Measurements from ENCODE around the gene OR6S1.
A peak's percentile ranks its signal among the peaks of the same experiment; 100 is the strongest.
"Not testable (repeated sequence)": the region's sequence is repeated elsewhere in the genome, so short reads cannot be mapped to it uniquely, and the experiment has no call there.

The OR6S1 gene

DNA sequence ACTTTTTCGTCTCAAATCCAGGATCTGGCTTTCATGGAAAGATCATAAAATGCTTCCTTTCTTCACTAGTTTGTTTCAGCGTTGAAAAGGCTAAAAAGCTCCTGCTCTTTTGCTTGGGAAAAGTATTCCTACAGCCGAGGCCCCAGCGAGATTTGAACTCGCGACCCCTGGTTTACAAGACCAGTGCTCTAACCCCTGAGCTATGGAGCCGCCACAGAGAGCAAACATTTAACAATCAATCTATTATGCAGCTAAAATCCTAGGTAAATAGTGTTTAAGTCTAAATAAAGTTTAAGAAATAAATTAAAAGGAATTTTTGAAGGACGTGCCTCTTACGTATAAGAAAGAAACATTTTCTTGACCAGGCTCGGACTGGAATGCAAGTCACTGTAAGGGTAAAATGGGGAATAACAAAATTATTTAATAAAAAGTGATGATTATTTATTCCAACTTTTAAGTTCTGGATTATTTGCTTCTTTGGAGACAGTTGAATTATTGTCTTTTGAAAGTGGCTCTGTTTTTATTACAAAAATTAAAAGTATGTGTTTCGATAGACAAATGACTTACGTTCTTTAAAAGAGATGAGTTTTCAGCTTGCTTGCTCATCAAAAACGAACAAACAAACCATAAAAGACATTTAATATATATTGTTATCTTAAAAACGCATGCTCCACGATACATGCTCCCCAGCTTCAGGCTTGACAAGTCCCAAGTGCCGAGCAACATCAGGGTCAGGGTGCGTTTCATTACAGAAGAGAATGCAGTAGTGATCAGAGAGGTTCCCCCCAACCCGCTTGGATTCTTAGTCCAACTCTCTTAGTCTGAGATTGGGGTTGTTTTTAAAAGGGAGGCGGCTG lies 10.2 kb downstream of the OR6S1 start:
- peak; percentile 61 for DNase-seq (ENCODE audit: low spot score)

DNA sequence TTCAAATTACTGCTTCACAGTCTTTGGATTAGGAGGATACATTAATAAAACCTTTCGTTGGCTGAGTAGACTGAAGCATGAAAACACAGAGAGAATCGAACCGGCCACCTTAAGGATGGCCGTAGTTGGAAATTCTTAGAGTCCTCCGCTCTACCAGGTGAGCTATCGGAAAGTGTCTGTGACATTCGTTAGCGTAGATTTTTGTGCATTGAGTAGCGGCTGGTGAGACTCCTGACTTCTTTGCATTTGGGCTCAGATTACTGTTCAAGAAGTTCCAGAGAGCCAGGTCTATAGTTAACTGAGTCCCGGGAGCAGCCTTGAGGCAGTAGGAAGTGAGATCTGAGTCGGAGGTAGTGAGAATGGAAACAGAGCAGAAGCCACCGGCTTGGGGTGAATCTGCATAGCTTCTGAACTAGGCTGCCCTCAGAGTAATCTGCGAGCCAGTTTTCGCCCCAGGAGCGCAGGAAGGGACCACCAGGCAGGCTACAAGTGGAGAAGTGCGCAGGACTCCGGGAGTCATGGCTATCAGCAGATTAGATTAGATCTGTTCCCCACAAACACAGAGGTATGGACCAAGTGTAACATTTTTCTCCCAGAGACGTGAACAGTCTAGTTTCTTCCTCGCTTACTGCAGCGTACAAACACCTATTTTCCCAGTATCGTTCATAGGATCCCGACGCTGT lies 11.0 kb downstream of the OR6S1 start:
- peak; percentile 30 for DNase-seq (ENCODE audit: low spot score)

DNA sequence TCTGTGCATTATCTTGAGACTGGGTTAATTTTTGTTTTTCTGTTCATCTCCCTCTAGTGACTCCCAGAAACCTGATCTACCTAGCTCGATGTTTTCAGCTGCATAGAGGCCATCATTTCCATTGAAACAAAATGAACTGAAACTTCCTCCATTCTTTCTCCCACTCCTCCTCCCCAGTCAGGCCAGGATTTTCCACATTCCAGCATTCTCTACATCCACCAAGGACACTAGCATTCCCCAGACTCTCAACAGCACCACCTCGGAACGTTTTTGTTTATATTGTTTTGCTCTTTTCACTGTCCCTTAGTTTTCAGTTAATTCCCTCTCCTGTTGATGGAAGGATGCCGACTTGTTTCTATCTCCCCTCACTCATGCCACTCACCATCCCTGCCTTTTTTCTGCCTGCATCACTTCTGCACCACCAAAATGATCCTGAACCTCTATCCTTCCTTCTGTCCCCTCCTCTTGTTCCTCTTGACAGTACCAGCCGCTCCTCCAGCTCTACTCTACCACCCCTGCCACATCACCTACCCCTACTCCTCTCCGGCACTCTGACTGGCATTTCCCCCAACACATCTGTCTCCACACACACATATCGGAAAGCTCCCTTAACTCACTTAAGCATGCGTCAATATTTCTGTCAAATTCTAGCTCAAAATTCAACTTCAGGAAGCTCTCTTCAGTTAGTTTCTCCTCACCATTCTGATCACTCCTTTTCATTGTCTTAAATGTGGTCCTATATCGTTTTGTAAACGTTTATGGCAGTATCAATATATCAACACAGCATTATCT lies 13.2 kb downstream of the OR6S1 start:
- DNase-seq (ENCODE audit: low spot score) = no peak

DNA sequence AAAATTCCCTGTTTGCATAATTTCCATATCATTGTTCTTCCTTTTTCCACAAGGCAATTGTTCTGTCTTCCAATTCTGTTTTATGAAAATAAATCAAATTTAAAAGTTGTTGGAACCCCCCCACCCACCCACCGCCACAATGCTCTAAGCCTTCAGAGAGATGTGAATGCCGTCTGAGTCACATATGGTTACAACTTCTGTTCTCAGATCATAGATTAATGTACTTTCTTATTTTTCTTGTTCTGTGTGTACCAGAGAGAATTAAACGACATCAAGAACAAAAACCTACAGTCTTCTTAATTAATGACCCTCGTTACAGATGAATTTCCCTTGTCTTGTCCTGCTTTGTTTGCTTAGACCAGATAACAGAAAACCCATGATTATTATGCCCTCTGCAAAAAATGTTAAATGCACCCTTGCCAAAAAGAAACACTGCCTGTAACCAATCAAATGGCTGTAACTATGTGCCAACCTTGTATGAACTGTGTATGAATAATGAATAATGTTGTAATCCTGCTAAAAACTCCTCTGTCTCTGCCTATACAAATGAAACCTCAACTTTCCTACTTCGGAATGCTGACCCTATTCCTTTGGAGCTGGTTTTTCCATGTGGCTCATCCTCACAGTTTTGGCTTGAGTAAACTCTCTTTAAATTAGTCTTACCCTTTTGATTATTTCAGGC lies 14.0 kb downstream of the OR6S1 start:
- DNase-seq (ENCODE audit: low spot score) = no peak

DNA sequence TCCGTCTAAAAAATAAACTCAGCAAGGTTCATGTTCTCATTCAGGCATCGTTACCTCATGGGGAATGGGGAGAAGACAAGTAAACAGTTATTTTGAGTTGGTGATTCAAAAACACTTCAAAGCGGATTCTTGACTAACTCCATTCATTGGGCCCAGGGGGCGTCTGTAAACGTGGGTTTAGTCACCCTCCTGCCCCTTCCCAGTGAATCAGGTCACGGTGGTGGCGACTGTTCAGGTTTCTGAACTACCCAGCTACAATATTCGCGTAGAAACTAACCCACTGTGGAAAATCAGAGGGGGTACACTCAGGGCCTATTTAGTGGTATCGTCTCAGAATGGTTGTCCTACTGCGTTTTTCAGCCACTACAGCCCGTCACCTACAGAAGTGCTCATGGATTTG lies 15.2 kb downstream of the OR6S1 start:
- DNase-seq (ENCODE audit: low spot score) = no peak

DNA sequence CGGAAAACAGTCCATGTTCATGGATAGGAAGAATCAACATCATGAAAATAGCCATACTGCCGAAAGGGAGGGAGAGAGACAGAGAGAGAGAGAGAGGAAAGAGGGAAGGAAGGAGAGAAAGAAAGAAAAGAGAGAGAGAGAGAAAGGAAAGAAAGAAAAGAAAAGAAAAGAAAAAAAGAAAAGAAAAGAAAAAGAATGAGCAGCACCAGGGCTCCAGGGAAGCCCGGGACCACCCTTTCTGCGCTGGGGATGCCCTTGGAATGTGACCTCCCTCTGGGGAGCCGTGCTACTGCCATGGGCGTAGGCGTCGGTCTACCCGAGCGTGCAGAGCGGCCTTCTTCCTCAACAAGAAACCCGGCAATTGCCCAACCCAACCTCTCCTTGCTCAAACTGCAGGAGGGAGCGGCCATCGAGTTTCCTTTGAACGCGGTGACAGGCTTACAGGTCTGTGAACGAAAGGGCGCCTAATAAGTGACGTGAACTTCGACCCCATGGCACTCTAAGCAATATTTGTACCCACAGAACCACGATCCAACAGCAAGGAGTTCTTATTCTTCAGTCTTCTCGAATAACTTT lies 16.9 kb downstream of the OR6S1 start:
- peak; percentile 43 for DNase-seq (ENCODE audit: low spot score)

DNA sequence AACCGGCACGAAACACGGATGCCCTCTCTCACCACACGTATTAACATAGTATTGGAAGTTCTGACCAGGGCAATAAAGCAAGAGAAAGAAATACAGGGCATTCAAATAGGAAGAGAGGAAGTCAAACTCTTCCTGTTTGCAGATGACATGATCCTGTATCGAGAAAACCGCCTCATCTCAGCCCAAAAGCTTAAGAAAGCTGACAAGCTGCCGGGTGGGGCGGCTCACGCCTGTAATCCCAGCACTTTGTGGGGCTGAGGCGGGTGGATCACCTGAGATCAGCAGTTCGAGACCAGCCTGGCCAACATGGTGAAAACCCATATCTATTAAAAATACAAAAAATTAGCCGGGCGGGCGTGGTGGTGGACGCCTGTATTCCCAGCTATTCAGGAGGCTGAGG lies 17.7 kb downstream of the OR6S1 start:
- no peak for DNase-seq (ENCODE audit: low spot score)

DNA sequence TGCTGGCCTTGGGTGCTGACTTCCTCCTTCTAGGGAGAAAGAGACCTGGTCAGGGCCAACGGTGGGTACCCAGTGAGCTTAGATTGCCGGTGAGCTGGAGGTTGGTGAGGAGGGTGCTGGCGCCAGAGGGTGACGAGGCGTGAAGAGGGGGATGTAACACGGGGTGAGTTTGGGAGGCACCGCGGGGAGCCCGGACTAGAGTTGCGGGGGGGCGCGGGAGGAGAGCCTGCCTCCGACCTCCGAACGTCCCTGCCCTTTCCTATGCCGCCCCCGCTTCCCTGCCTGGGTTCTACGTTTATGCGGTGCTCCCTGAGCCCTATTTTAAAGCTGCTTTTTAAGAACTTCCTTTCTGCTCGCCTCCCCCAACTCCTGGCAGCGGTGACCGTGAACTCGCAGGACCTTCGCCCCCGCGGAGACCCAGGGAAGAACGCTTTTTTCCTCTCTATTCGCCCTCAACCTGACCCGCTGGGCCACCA lies 18.6 kb downstream of the OR6S1 start:
- no peak for DNase-seq (ENCODE audit: low spot score)

DNA sequence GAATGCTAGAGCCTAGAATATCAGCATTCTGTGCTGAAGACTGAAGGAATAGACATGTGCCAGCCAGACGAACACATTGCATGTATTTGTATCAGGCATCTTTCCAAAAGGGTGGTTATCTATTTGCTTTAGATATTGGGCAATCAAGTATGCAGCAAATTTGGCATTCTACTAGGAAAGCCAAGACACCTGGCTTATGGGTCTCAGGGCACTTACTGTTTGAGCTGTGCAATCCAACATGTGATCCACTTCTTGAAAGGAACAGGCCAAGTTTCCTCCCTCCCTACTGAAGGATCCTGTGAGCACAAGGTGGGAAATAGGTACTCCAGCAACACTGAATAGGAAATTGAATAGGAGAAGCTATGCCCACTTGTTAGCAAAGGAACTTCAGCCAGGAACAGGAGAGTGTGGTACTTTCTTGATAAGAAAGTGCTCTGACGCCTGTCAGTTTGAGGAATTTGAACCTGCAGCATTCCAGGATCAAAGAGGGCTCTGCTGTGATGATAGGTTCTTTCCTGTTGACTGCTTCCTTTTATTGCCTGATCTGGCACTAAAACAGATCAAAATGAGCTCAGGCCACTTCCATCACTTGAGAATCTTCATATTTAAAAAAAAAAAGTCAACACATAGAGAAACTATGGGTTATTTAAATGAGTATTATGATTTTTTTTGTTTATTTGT lies 20.6 kb downstream of the OR6S1 start:
- DNase-seq (ENCODE audit: low spot score) = no peak

DNA sequence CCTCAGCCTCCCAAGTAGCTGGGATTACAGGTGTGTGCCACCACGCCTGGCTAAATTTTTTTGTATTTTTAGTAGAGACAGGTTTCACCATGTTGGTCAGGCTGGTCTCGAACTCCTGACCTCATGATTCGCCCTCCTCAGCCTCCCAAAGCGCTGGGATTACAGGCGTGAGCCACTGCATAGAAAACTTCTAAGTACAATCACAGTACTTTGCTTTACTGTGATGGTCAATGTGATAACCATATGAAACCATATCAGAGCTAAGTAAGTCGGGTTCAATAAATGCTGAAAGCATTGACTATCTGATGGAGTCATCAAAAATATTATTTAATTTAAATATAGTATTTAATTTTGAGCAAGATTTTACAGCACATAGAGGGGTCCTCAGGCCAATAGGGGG lies 21.8 kb downstream of the OR6S1 start:
- DNase-seq (ENCODE audit: low spot score) = not testable (repeated sequence)

DNA sequence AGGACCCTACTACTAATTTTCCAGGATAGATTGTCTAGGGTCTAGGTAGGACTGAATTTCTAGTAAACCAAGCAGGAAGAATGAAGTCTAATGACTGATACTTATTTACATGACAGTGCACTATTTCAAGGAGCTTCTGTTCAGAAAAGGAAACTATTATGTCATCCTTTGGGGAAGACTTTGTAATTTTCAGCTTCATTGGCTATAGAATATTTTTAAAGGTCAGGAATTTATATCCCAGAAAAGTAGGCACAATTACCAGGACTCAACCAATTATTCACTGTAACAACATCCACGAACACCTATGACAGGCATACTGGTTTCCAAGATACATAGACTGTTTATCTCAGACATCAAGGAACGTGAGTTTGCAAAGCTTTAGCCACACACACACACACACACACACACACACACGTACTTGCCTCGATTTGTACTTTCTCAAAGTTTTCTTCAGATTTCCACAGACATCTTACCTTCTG lies 23.2 kb downstream of the OR6S1 start:
- DNase-seq (ENCODE audit: low spot score) = no peak

DNA sequence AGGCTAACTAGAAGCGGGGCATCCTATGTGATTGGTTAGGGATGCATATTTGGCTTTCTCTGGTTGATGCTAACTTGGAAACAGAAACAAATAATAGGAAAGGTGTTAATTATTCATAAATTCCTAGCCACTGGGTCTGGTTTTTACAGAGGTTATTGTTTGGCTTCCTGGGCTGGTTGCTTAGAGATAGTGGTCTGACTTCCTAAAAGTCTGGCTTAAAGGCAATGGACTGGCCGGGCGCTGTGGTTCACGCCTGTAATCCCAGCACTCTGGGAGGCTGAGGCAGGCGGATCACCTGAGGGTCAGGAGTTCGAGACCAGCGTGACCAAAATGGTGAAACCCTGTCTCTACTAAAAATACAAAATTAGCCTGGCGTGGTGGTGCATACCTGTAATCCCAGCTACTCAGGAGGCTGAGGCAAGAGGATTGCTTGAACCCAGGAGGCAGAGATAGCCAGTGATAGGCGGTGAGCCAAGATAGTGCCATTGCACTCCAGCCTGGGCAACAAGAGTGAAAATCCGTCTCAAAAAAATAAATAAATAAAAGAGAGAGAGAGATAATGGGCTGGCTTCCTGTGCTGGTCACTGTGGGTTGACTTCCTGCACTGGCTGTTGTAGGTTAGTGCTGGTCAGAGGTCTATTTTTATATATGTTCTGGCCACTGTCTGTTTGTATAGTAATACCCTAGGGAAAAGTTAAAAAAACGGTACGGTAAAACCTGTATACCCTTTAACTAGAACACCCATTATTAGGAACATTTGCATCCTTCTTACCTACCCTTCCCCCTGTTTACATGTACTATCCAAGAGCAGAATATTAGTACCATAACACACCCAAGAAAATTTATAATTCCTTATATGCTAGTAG lies 24.1 kb downstream of the OR6S1 start:
- DNase-seq (ENCODE audit: low spot score) = no peak

DNA sequence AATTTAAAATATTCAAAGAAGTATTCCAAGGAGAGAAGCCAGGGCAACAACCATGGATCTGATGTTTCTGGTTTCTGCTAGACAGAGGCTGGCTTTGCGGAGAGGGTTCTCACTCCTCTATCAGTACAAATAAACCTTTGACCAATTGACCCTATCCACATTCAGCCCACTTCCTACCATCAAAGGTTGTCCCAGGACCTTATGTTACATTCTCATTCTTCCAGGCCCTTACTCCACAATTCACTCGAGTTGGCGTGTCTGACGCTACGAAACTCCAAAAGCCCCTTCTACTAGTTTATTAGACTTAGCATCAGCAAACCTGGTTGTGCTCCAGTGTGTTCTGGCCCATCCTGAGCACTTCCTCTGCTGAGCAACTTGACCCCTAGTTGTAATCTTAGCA lies 25.5 kb downstream of the OR6S1 start:
- no peak for DNase-seq (ENCODE audit: low spot score)

DNA sequence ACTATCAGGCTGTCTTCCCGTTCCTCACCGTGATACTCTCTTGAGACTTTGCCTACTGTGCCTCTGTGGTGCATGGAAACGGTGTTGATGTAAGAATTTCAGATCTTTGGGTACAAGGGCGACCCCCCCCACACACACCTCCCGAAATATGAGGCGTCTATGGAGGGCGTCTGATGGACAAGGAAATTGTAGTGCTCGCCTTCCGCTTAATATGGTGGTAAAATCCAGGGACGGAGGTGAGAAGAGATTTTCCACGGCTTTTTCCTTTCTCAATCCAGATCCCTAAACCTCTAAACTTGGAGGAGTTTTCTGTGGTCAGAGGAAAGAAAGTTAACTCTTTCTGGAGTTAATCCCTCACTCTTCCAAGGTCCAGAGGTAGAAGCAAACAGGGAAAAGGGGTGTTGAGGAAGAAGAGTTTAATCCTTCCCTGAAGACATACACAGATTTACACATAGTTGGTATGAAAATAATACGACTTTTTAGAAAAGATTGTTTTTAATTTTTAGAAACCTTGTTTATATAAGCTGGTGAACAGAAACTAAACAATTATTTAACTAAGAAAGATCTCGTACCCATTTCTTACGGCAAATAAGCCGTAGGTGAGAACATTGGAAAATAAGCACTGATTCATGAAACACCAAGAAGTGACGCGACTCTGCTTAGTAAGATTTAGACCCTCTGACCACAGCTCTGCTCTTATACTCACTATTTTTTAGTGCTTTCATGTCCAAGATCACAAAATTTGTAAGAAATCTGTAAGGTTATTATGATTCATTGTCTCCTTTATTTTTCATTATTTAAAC lies 27.3 kb downstream of the OR6S1 start:
- DNase-seq (ENCODE audit: low spot score) = peak; percentile 13

DNA sequence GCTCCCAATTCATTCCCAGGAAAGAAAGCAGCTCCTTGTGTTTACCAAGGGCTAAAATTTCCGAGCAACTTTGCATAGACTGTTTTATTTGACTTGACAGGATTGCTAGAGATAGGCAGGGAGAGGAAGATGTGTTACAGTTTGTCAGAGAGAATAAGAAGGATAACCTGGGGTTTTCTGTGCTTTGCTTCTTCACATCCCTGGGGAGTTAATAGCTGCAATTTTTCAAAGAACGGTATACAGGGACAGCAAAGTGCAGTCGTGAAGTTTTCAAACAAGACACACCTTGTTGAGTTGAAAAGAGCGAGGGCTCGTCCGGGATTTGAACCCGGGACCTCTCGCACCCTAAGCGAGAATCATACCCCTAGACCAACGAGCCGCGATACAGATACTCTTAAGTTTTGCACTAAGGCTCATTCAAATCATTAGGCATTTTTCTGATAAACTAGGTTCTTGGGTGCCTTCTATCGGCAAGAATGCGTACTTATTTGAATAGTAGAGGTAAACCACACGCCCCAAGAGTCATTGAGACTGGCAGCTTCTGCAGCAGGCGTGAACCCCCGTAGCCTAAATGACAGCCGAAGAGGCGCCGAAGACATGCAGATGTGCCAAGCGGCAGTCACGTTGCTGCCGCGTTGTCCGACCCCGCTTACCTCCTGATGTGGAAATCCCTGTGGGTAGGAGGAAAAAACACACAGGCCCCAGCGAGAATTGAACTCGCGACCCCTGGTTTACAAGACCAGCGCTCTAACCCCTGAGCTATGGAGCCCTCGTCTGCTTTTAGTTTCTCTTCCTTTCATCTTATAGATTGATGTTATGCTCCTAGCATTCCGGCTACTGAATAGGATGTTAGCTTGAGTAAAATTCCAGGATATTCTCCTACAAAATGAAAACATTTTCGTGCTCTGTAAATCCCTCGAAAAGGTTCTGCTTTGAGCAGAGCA lies 28.1 kb downstream of the OR6S1 start:
- DNase-seq (ENCODE audit: low spot score) = peak; percentile 90

DNA sequence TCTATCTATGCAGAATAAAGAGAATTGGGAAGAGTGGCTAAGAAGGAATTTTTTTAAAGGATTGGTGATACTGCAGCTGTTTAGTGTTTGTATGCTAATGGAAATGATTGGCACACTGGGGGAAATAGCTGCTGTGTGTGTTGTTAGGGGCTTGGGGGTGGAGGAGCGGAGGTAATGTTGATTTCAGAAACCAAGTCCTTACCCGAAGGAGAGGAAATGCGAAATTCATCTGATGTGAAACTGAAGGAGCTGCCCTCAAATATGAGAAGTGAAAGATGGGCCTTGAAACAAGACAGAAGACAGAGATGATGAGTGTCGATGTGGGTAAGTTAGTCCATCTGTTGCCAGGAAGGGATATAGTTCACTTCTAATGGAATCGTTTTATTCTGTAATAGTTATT lies 29.1 kb downstream of the OR6S1 start:
- DNase-seq (ENCODE audit: low spot score) = no peak

DNA sequence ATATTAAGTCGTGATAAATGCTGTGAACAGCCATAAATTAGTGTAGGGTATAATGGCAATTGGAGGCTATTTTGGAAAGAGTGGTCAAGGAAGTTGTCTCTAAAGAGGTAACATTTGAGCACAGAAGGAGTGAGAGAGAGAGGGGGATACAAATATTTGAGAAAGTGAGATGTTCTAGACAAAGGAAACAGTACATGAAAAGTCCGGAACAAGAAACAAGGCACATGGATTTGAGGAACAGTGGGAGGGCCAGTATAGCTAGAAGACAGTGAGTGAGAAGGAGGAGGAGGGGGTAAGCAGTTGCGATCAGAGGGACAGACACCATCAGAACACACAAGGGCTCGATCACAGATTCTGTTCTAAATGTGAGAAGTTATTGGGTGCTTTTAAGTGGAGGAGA lies 30.2 kb downstream of the OR6S1 start:
- no peak for DNase-seq (ENCODE audit: low spot score)
